BE2C (cell line): ENCODE results near the gene STOX1. TPM values are rescaled to one million over a fixed set of nuclear protein-coding genes. Genes with fewer than 3 reads are reported as not detected.

Source experiments
- DNase-seq: peaks from one replicate; pipeline ENCODE4 v3.0.0-alpha.2; 2020
- H3K27me3 ChIP-seq: fragments of 250-450 bp; sonication (Bioruptor Pico); 2 replicates; pipeline ENCODE4 v1.5.1; 2020; ENCODE audit warnings: mild to moderate bottlenecking
- H3K36me3 ChIP-seq: fragments of 250-450 bp; sonication (Bioruptor Pico); 2 replicates; pipeline ENCODE4 v1.5.1; 2020; ENCODE audit warnings: mild to moderate bottlenecking
- H3K4me1 ChIP-seq: fragments of 250-450 bp; sonication (Bioruptor Pico); 2 replicates; pipeline ENCODE4 v1.5.1; 2020
- H3K4me3 ChIP-seq: 2 replicates; pipeline ENCODE4 v1.5.1; 2011; ENCODE audit warnings: low read depth, low read length
- H3K9me3 ChIP-seq: fragments of 250-450 bp; sonication (Bioruptor Pico); 2 replicates; pipeline ENCODE4 v1.5.1; 2020
- CTCF ChIP-seq: IDR thresholded peaks from 2 replicates; pipeline ENCODE4 v1.5.1; 2012; ENCODE audit warnings: mild to moderate bottlenecking, low read depth, low read length
- polyA plus RNA-seq: library from polyadenylated mRNA; unstranded; fragments of >200 nt; gene quantifications from one replicate; pipeline ENCODE4 v1.2.1, GENCODE V29; 2012; ENCODE audit warnings: low read depth, missing spikeins; ENCODE audit not compliant: insufficient read length, insufficient read depth

STOX1 gene
- not detected for polyA plus RNA-seq

GRCh38 chr10:68826764-68827591 lies at the start of gene STOX1:
Gene STOX1, plus strand, starts transcription at chr10:68827531. Its CDS starts 93 bp downstream, at chr10:68827624.
- H3K36me3 ChIP-seq = no peaks in the 10 kb centered on the region
- no peaks in the 10 kb centered on the region for H3K27me3 ChIP-seq
- peak; percentile 79 for DNase-seq
- no peaks in the 10 kb centered on the region for H3K4me1 ChIP-seq
- no peak for TF ChIP-seq CTCF
- H3K4me3 ChIP-seq = peak within 1 kb of the TSS; percentile 69
- no peaks in the 10 kb centered on the region for H3K9me3 ChIP-seq

- H3K27me3 ChIP-seq = no peaks in the 10 kb centered on the region
- H3K36me3 ChIP-seq = peaks cover 78% of the 10 kb centered on the region
- H3K9me3 ChIP-seq = no peaks in the 10 kb centered on the region
- H3K4me3 ChIP-seq = no peak overlapping the region
- no peak for TF ChIP-seq CTCF
- DNase-seq = no peak
- H3K4me1 ChIP-seq = no peaks in the 10 kb centered on the region
These were observed 45.4 kb upstream of the STOX1 start for GRCh38 chr10:68781613-68782574.

GRCh38 chr10:68784476-68784875 lies 42.9 kb upstream of the STOX1 start:
- no peak for DNase-seq
- no peak for TF ChIP-seq CTCF
- Histone ChIP-seq H3K9me3 (no peaks in the 10 kb centered on the region), H3K4me1 (no peaks in the 10 kb centered on the region), H3K27me3 (no peaks in the 10 kb centered on the region), H3K4me3 (no peak overlapping the region), H3K36me3 (peaks cover 76% of the 10 kb centered on the region)

- H3K36me3 ChIP-seq = peaks cover 77% of the 10 kb centered on the region
- no peak for TF ChIP-seq CTCF
- no peaks in the 10 kb centered on the region for H3K27me3 ChIP-seq
- no peaks in the 10 kb centered on the region for H3K4me1 ChIP-seq
- no peak overlapping the region for H3K4me3 ChIP-seq
- no peak for DNase-seq
- H3K9me3 ChIP-seq = no peaks in the 10 kb centered on the region
These were observed 39.5 kb upstream of the STOX1 start for GRCh38 chr10:68787813-68788212.

GRCh38 chr10:68790476-68790875 lies 36.9 kb upstream of the STOX1 start:
- no peaks in the 10 kb centered on the region for H3K27me3 ChIP-seq
- no peak for TF ChIP-seq CTCF
- no peak overlapping the region for H3K4me3 ChIP-seq
- H3K36me3 ChIP-seq = peaks cover 78% of the 10 kb centered on the region
- H3K9me3 ChIP-seq = no peaks in the 10 kb centered on the region
- H3K4me1 ChIP-seq = no peaks in the 10 kb centered on the region
- DNase-seq = no peak
